CD4-positive, alpha-beta T cell (primary cell): ENCODE measurements around the gene HTR3C. TPM values are rescaled to one million over a fixed set of nuclear protein-coding genes. Genes with fewer than 3 reads are reported as not detected.

ENCODE experiments used
- ATAC-seq: fragments of 200-7000 bp; cut with Tn5 transposase; one replicate; pipeline ENCODE4 v1.10.0; 2022; ENCODE audit warnings: mild to moderate bottlenecking; ENCODE audit not compliant: poor library complexity
- CTCF ChIA-PET: fragments of 350-600 bp; sonication (Branson Sonifier 250); formaldehyde crosslinking; loops from one replicate; lab custom pipeline; 2021; ENCODE audit warnings: antibody characterized with exemption, inconsistent platforms; lab: Charles Lee
- POLR2A ChIA-PET: fragments of 350-600 bp; sonication (Branson Sonifier 250); formaldehyde crosslinking; loops from one replicate; lab custom pipeline; 2021; ENCODE audit warnings: antibody characterized with exemption, inconsistent platforms; lab: Charles Lee
- DNase-seq, 14 experiments: peaks; one replicate each; pipeline ENCODE4 v3.0.0-alpha.2; 2013 to 2020; ENCODE audit warnings: mixed read lengths in 2 of 14
- H3K27ac ChIP-seq, 2 donors: one replicate each; pipeline versions ENCODE4 v1.5.1 to v1.7.0; 2013; ENCODE audit warnings: low read length in 2 of 2, low read depth in 1 of 2, mild to moderate bottlenecking in 1 of 2
- H3K27me3 ChIP-seq, 2 experiments: 1 replicate in 1 of 2; 2 replicates in 1 of 2; pipeline versions ENCODE4 v1.6.1 to v1.7.0; 2013; ENCODE audit warnings: low read length in 2 of 2, control low read depth in 1 of 2, mild to moderate bottlenecking in 1 of 2, moderate library complexity in 1 of 2; ENCODE audit not compliant: insufficient read depth in 2 of 2, control insufficient read depth in 1 of 2
- H3K36me3 ChIP-seq: one replicate; pipeline ENCODE4 v1.6.1; 2013; ENCODE audit warnings: low read length, control low read depth; ENCODE audit not compliant: insufficient read depth
- H3K4me1 ChIP-seq: one replicate; pipeline ENCODE4 v1.6.1; 2013; ENCODE audit warnings: low read length, control low read depth; ENCODE audit not compliant: insufficient read depth
- H3K4me3 ChIP-seq: one replicate; pipeline ENCODE4 v1.5.1; 2013; ENCODE audit warnings: mild to moderate bottlenecking, low read length, moderate library complexity
- H3K9me3 ChIP-seq, 2 experiments: 1 replicate in 1 of 2; 2 replicates in 1 of 2; pipeline versions ENCODE4 v1.6.1 to v1.7.0; 2013; ENCODE audit warnings: low read length in 2 of 2, mild to moderate bottlenecking in 2 of 2, control low read depth in 1 of 2, moderate library complexity in 1 of 2; ENCODE audit not compliant: control insufficient read depth in 1 of 2, insufficient read depth in 1 of 2
- H3K27ac Mint-ChIP-seq: one replicate; pipeline ENCODE4 v1.8.0; 2020; ENCODE audit warnings: mixed read lengths
- H3K27me3 Mint-ChIP-seq: one replicate; pipeline ENCODE4 v1.8.0; 2021; ENCODE audit warnings: mixed read lengths
- H3K36me3 Mint-ChIP-seq: one replicate; pipeline ENCODE4 v1.8.0; 2021; ENCODE audit warnings: low read depth, mixed read lengths
- H3K4me1 Mint-ChIP-seq: one replicate; pipeline ENCODE4 v1.8.0; 2021; ENCODE audit warnings: low read depth, mixed read lengths
- H3K4me3 Mint-ChIP-seq: one replicate; pipeline ENCODE4 v1.8.0; 2020; ENCODE audit warnings: mild to moderate bottlenecking, mixed read lengths
- H3K9me3 Mint-ChIP-seq: one replicate; pipeline ENCODE4 v1.8.0; 2020; ENCODE audit warnings: mixed read lengths
- CTCF ChIP-seq: fragments of 200-600 bp; IDR thresholded peaks from one replicate; pipeline ENCODE4 v1.8.0; 2022; ENCODE audit warnings: antibody characterized with exemption, mild to moderate bottlenecking
- intact Hi-C, 2 experiments: fragments of 100-400 bp; cut with DNase I in 1 of 2; cut with micrococcal nuclease in 1 of 2; formaldehyde crosslinking; loops; one replicate each; pipeline versions ENCODE4 v1.15.1 to v1.9.0; 2023 to 2025; cut with DNase I, micrococcal nuclease
- total RNA-seq, 174 experiments: library from RNA in 2 of 174; stranded (reverse) in 2 of 174; gene quantifications; one replicate each; pipeline ENCODE4 v1.2.3 and lab custom pipeline; 2021 to 2026

HTR3C gene
- total RNA-seq, 2 experiments from 2014 or later: not detected

GRCh38 chr3:184050217-184050847 lies 2.5 kb upstream of the HTR3C start:
- Mint-ChIP-seq H3K4me1 (no peaks in the 10 kb centered on the region), H3K27ac (no peak overlapping the region), H3K36me3 (no peaks in the 10 kb centered on the region), H3K27me3 (peaks cover 20% of the 10 kb centered on the region), H3K9me3 (no peaks in the 10 kb centered on the region), H3K4me3 (no peak overlapping the region)
- no peak for ATAC-seq
- CTCF ChIA-PET: no interaction called here
- no peaks in the 10 kb centered on the region for H3K9me3 ChIP-seq
- no peak overlapping the region for H3K4me3 ChIP-seq
- no peaks in the 10 kb centered on the region for H3K4me1 ChIP-seq
- H3K36me3 ChIP-seq: no peaks in the 10 kb centered on the region
- DNase-seq: no peak
- no peaks in the 10 kb centered on the region for H3K27me3 ChIP-seq
- no peak for TF ChIP-seq CTCF
- POLR2A ChIA-PET: no interaction called here
- intact Hi-C loops: no loop called here
- H3K27ac ChIP-seq: no peak overlapping the region

DNA sequence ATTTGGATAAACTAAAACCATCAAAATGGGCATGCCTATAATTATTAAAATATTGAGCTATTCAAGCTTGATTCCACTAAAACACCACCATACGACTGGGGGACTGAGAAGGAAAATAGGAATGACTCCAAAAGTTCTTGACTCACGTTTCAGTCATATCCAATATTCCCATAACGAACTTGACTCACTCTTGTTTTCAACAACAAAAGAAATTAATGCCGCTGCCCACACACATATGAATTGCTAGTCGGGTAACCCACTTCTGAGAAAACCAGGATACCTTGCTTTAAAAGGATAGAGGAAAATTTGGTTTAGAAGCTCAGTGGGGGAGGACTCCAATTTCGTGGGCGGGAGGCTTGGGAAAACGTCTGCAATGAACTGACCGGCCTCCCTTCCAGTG lies 5.2 kb downstream of the HTR3C start:
- H3K27me3 Mint-ChIP-seq: peaks cover 8% of the 10 kb centered on the region
- H3K4me1 Mint-ChIP-seq: no peaks in the 10 kb centered on the region
- no peak for TF ChIP-seq CTCF
- H3K27ac Mint-ChIP-seq: no peak overlapping the region
- no peaks in the 10 kb centered on the region for H3K36me3 Mint-ChIP-seq
- CTCF ChIA-PET: no interaction called here
- Histone ChIP-seq H3K27me3 (no peaks in the 10 kb centered on the region), H3K27ac (no peak overlapping the region), H3K36me3 (no peaks in the 10 kb centered on the region), H3K4me1 (no peaks in the 10 kb centered on the region), H3K4me3 (no peak overlapping the region), H3K9me3 (no peaks in the 10 kb centered on the region)
- intact Hi-C loops: no loop called here
- POLR2A ChIA-PET: no interaction called here
- DNase-seq (no peak), ATAC-seq (no peak)
- no peak overlapping the region for H3K4me3 Mint-ChIP-seq
- no peaks in the 10 kb centered on the region for H3K9me3 Mint-ChIP-seq

GRCh38 chr3:184059424-184059823 lies 6.6 kb downstream of the HTR3C start:
- no peaks in the 10 kb centered on the region for H3K36me3 Mint-ChIP-seq
- CTCF ChIA-PET: no interaction called here
- intact Hi-C loops: no loop called here

More at GRCh38 chr3:184059424-184059823, 6.6 kb downstream of the HTR3C start:
- no peak overlapping the region for H3K27ac Mint-ChIP-seq
- POLR2A ChIA-PET: no interaction called here
- Histone ChIP-seq H3K4me1 (no peaks in the 10 kb centered on the region), H3K4me3 (no peak overlapping the region), H3K27ac (no peak overlapping the region), H3K27me3 (no peaks in the 10 kb centered on the region), H3K36me3 (no peaks in the 10 kb centered on the region), H3K9me3 (no peaks in the 10 kb centered on the region)
- H3K4me1 Mint-ChIP-seq: no peaks in the 10 kb centered on the region
- H3K27me3 Mint-ChIP-seq: peaks cover 4% of the 10 kb centered on the region
- H3K4me3 Mint-ChIP-seq: no peak overlapping the region
- ATAC-seq: no peak
- H3K9me3 Mint-ChIP-seq: no peaks in the 10 kb centered on the region
- no peak for DNase-seq
- TF ChIP-seq CTCF: no peak
